CD14-positive monocyte (primary cell): ENCODE results near the gene OR2T3. TPM values are rescaled to one million over a fixed set of nuclear protein-coding genes. Genes with fewer than 3 reads are reported as not detected.
"Not testable (repeated sequence)": the region's sequence is repeated elsewhere in the genome, so short reads cannot be mapped to it uniquely, and the experiment has no call there.

Experiments used
- DNase-seq, 3 donors: peaks; one replicate each; pipeline ENCODE4 v3.0.0-alpha.2; 2011 to 2022
- H2AFZ ChIP-seq: 2 replicates; pipeline ENCODE4 v1.6.0; 2012; ENCODE audit warnings: mild to moderate bottlenecking, low read depth, low read length, inconsistent platforms; ENCODE audit not compliant: insufficient read depth, poor library complexity, severe bottlenecking
- H3K27ac ChIP-seq, 2 donors: 1 replicate in 1 of 2; 2 replicates in 1 of 2; pipeline ENCODE4 v1.5.1; 2012 to 2013; ENCODE audit warnings: low read length in 2 of 2, control low read depth in 1 of 2, inconsistent platforms in 1 of 2, low read depth in 1 of 2, mild to moderate bottlenecking in 1 of 2
- H3K27me3 ChIP-seq, 2 donors: one replicate each; pipeline versions ENCODE4 v1.6.0 to v1.6.1; 2011 to 2013; ENCODE audit warnings: low read length in 2 of 2; ENCODE audit not compliant: control insufficient read depth in 2 of 2, insufficient read depth in 2 of 2
- H3K36me3 ChIP-seq, 2 donors: replicated peaks in 1 of 2; 1 replicate in 1 of 2; 2 replicates in 1 of 2; pipeline versions ENCODE4 v1.5.1 to v1.6.1; 2012 to 2013; ENCODE audit warnings: low read length in 2 of 2, control low read depth in 1 of 2, inconsistent platforms in 1 of 2, mild to moderate bottlenecking in 1 of 2; ENCODE audit not compliant: insufficient read depth in 2 of 2, control insufficient read depth in 1 of 2
- H3K4me1 ChIP-seq, 2 donors: 1 replicate in 1 of 2; 2 replicates in 1 of 2; pipeline versions ENCODE4 v1.5.1 to v1.6.1; 2012 to 2013; ENCODE audit warnings: low read length in 2 of 2, control low read depth in 1 of 2, inconsistent platforms in 1 of 2, mild to moderate bottlenecking in 1 of 2, moderate library complexity in 1 of 2; ENCODE audit not compliant: insufficient read depth in 2 of 2, control insufficient read depth in 1 of 2
- H3K4me2 ChIP-seq: replicated peaks from 2 replicates; pipeline ENCODE3; 2012; ENCODE audit warnings: low read length, moderate library complexity, mild to moderate bottlenecking; ENCODE audit not compliant: poor library complexity, severe bottlenecking; ENCODE audit errors: extremely low read depth
- H3K4me3 ChIP-seq, 3 experiments: fragments of 200-600 bp in 1 of 3; sonication (generic) in 1 of 3; replicated peaks in 1 of 3; 1 replicate in 2 of 3; 2 replicates in 1 of 3; pipeline ENCODE4 v1.5.1; 2011 to 2013; ENCODE audit warnings: low read length in 3 of 3, mild to moderate bottlenecking in 3 of 3, control low read depth in 2 of 3, low read depth in 2 of 3, inconsistent platforms in 1 of 3, moderate library complexity in 1 of 3
- H3K79me2 ChIP-seq: 2 replicates; pipeline ENCODE4 v1.6.0; 2012; ENCODE audit warnings: mild to moderate bottlenecking, control low read depth, inconsistent platforms, low read length, moderate library complexity; ENCODE audit not compliant: insufficient read depth
- H3K9ac ChIP-seq: 2 replicates; pipeline ENCODE4 v1.6.0; 2017; ENCODE audit warnings: low read length, mild to moderate bottlenecking; ENCODE audit not compliant: insufficient read depth, poor library complexity, severe bottlenecking
- H3K9me3 ChIP-seq, 2 donors: replicated peaks in 1 of 2; 1 replicate in 1 of 2; 2 replicates in 1 of 2; pipeline versions ENCODE4 v1.5.1 to v1.6.1; 2012 to 2013; ENCODE audit warnings: low read length in 2 of 2, control low read depth in 1 of 2; ENCODE audit not compliant: control insufficient read depth in 1 of 2, insufficient read depth in 1 of 2
- H4K20me1 ChIP-seq: 2 replicates; pipeline ENCODE4 v1.6.0; 2012; ENCODE audit warnings: mild to moderate bottlenecking, low read length, control low read depth, moderate library complexity; ENCODE audit not compliant: insufficient read depth
- H3K27ac Mint-ChIP-seq, 7 donors: one replicate each; pipeline ENCODE4 v1.8.0; 2020; ENCODE audit warnings: mild to moderate bottlenecking in 7 of 7, mixed read lengths in 7 of 7, moderate library complexity in 6 of 7, inconsistent platforms in 2 of 7
- H3K27me3 Mint-ChIP-seq, 3 donors: one replicate each; pipeline ENCODE4 v1.8.0; 2021 to 2022; ENCODE audit warnings: low read depth in 3 of 3, mild to moderate bottlenecking in 3 of 3, mixed read lengths in 3 of 3, moderate library complexity in 3 of 3, inconsistent platforms in 1 of 3
- H3K36me3 Mint-ChIP-seq, 2 donors: one replicate each; pipeline ENCODE4 v1.8.0; 2020; ENCODE audit warnings: mixed read lengths in 2 of 2, inconsistent platforms in 1 of 2, mild to moderate bottlenecking in 1 of 2
- H3K4me1 Mint-ChIP-seq: one replicate; pipeline ENCODE4 v1.8.0; 2020; ENCODE audit warnings: mild to moderate bottlenecking, mixed read lengths
- H3K4me3 Mint-ChIP-seq, 2 donors: one replicate each; pipeline ENCODE4 v1.8.0; 2020; ENCODE audit warnings: mild to moderate bottlenecking in 2 of 2, mixed read lengths in 2 of 2, moderate library complexity in 1 of 2
- H3K9me3 Mint-ChIP-seq, 7 donors: one replicate each; pipeline ENCODE4 v1.8.0; 2020 to 2022; ENCODE audit warnings: mixed read lengths in 7 of 7, mild to moderate bottlenecking in 6 of 7, moderate library complexity in 6 of 7, inconsistent platforms in 2 of 7
- WGBS: methylation state at CpG from one replicate; pipeline ENCODE4 v1.1.5; 2013; ENCODE audit warnings: missing lambda C conversion rate; ENCODE audit not compliant: insufficient coverage; 5-methylcytosine and 5-hydroxymethylcytosine counted together
- intact Hi-C, 2 donors: fragments of 100-400 bp; cut with micrococcal nuclease; formaldehyde crosslinking; loops; one replicate each; pipeline versions ENCODE4 v1.15.0 to v1.15.1; 2023
- polyA plus RNA-seq, 3 donors: library from polyadenylated mRNA; depleted of rRNA in 1 of 3; unstranded in 2 of 3; stranded (reverse) in 1 of 3; fragments of 300-500 nt in 2 of 3; fragments of >200 nt in 1 of 3; fragmentation: Illumina TruSeq in 2 of 3; gene quantifications; 1 replicate in 2 of 3; 2 replicates in 1 of 3; pipeline ENCODE4 v1.2.3, GENCODE V29; 2012 to 2021
- TF ChIP-seq, protein P1 (sequence below): fragments of 200-600 bp; IDR thresholded peaks from one replicate; pipeline ENCODE4 v1.8.0; 2022; ENCODE audit warnings: antibody characterized with exemption, mild to moderate bottlenecking

The OR2T3 gene
- polyA plus RNA-seq, 3 donors: 0.08 TPM; not detected in 2

DNA sequence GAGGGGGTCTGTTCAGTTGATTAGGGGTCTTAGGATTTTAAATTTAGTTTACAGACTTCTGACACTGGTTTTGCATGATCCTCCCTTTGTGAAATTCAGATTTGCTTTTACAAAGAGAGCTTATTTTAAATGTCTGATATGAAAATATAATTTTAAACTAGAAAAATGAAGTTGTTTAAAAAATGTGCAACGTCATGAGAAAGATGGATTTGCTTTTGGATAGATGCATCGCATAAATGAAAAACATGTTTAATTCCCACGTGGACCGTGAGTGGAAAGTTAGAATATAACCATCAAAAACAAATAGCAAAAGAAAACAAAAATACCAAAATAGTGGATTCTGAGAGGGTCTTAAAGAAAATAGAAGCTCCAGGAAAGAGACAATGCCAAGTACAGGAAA is 2.0 kb upstream of the OR2T3 start:
- no peak for DNase-seq
- no peaks in the 10 kb centered on the region for H3K4me1 Mint-ChIP-seq
- H3K27me3 Mint-ChIP-seq: peaks cover 0 to 2% (median 0%) of the 10 kb centered on the region in 3 donors
- no peaks in the 10 kb centered on the region for H3K36me3 Mint-ChIP-seq
- Histone ChIP-seq H3K9ac (no peak overlapping the region), H3K4me1 (no peaks in the 10 kb centered on the region), H3K27me3 (no peaks in the 10 kb centered on the region), H3K79me2 (no peaks in the 10 kb centered on the region), H3K36me3 (no peaks in the 10 kb centered on the region), H3K9me3 (no peaks in the 10 kb centered on the region), H4K20me1 (no peaks in the 10 kb centered on the region), H3K27ac (no peak overlapping the region), H2AFZ (no peak overlapping the region), H3K4me3 (no peak overlapping the region), H3K4me2 (no peak overlapping the region)
- H3K9me3 Mint-ChIP-seq: peaks cover 0 to 8% (median 2%) of the 10 kb centered on the region in 7 donors
- TF ChIP-seq, protein P1, sequence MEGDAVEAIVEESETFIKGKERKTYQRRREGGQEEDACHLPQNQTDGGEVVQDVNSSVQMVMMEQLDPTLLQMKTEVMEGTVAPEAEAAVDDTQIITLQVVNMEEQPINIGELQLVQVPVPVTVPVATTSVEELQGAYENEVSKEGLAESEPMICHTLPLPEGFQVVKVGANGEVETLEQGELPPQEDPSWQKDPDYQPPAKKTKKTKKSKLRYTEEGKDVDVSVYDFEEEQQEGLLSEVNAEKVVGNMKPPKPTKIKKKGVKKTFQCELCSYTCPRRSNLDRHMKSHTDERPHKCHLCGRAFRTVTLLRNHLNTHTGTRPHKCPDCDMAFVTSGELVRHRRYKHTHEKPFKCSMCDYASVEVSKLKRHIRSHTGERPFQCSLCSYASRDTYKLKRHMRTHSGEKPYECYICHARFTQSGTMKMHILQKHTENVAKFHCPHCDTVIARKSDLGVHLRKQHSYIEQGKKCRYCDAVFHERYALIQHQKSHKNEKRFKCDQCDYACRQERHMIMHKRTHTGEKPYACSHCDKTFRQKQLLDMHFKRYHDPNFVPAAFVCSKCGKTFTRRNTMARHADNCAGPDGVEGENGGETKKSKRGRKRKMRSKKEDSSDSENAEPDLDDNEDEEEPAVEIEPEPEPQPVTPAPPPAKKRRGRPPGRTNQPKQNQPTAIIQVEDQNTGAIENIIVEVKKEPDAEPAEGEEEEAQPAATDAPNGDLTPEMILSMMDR: no peak
- WGBS: no CpG with 5 or more reads among the region's 4 CpGs
- no peak overlapping the region for H3K4me3 Mint-ChIP-seq
- H3K27ac Mint-ChIP-seq: no peak overlapping the region
- intact Hi-C loops: no loop called here

GRCh38 chr1:248472111-248472510 is 1.0 kb upstream of the OR2T3 start:
- H3K27me3 Mint-ChIP-seq, H3K4me1 ChIP-seq, H3K9ac ChIP-seq, H3K27me3 ChIP-seq, H2AFZ ChIP-seq, H3K27ac Mint-ChIP-seq, H3K36me3 ChIP-seq, DNase-seq, H3K4me2 ChIP-seq, H4K20me1 ChIP-seq, H3K27ac ChIP-seq, H3K79me2 ChIP-seq, H3K36me3 Mint-ChIP-seq, H3K9me3 Mint-ChIP-seq, H3K4me1 Mint-ChIP-seq, H3K9me3 ChIP-seq, H3K4me3 Mint-ChIP-seq, intact Hi-C loops, H3K4me3 ChIP-seq: not testable (repeated sequence)
- no CpG with 5 or more reads among the region's 2 CpGs for WGBS

DNA sequence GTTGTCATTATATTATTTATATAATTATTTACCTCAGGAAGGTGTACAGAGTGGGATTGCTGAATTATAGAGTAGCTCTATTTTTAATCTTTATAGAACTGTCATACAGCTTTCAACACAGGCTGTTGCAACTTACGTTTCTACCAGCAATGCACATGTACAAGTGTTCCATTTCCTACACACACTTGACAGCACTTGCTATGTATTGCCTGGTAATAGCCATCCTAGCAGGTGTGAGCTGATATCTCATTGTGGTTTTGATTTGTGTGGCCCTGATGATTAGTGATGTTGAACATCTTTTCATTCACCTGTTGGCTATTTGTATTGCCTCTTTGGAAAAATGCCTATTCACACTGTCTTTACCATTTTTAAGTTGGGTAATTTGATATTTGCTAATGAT is 2.5 kb downstream of the OR2T3 start:
- H3K4me2 ChIP-seq, H3K9me3 ChIP-seq, H3K36me3 Mint-ChIP-seq, H3K4me3 Mint-ChIP-seq, H3K36me3 ChIP-seq, H3K4me1 ChIP-seq, H3K79me2 ChIP-seq, H3K9ac ChIP-seq, H3K27ac Mint-ChIP-seq, H3K27me3 ChIP-seq, H4K20me1 ChIP-seq, H3K27me3 Mint-ChIP-seq, H3K4me3 ChIP-seq, H3K4me1 Mint-ChIP-seq, DNase-seq, H3K27ac ChIP-seq, H2AFZ ChIP-seq, H3K9me3 Mint-ChIP-seq, intact Hi-C loops: not testable (repeated sequence)
- no CpG with 5 or more reads among the region's 1 CpG for WGBS

- H3K4me1 Mint-ChIP-seq, DNase-seq, H3K4me1 ChIP-seq, H3K27ac ChIP-seq, H3K79me2 ChIP-seq, H4K20me1 ChIP-seq, H2AFZ ChIP-seq, H3K4me2 ChIP-seq, H3K9me3 ChIP-seq, H3K27me3 ChIP-seq, H3K9me3 Mint-ChIP-seq, H3K27ac Mint-ChIP-seq, H3K27me3 Mint-ChIP-seq, H3K36me3 Mint-ChIP-seq, intact Hi-C loops, H3K4me3 ChIP-seq, H3K9ac ChIP-seq, H3K36me3 ChIP-seq: not testable (repeated sequence)
- 23% methylated on average over 5 of the region's 13 CpGs for WGBS
- peak overlapping the region; percentile 38 to 84 for H3K4me3 Mint-ChIP-seq
Observed at GRCh38 chr1:248481686-248482579, 8.8 kb downstream of the OR2T3 start.
